ENCODE measurements around the gene A2ML1.

- no peak for TF ChIP-seq CTCF (IDR thresholded peaks at IDR 0.05; ENCODE audit: low read depth, low read length)
- no peak for TF ChIP-seq EZH2phosphoT487 (IDR thresholded peaks at IDR 0.05; ENCODE audit: low read depth)
Observed at GRCh38 chr12:8876887-8877286, 54.5 kb downstream of the A2ML1 start.
